Omental fat pad (tissue), 4 donors: ENCODE results near the gene RIN3. TPM values are rescaled to one million over a fixed set of nuclear protein-coding genes. Genes with fewer than 3 reads are reported as not detected.

Experiments
- ATAC-seq: fragments of 150-250 bp; one replicate; pipeline ENCODE4 v1.9.1; 2016; ENCODE audit warnings: mild to moderate bottlenecking, moderate library complexity; ENCODE audit not compliant: low FRiP score
- DNase-seq: peaks from one replicate; pipeline ENCODE4 v3.0.0-alpha.2; 2019; ENCODE audit warnings: low spot score
- CTCF ChIP-seq, 3 donors: fragments of 450-650 bp; IDR thresholded peaks; one replicate each; pipeline ENCODE4 v1.5.1; 2016 to 2017; ENCODE audit warnings: antibody characterized with exemption in 3 of 3, mild to moderate bottlenecking in 3 of 3, moderate library complexity in 2 of 3
- total RNA-seq, 4 donors: library from RNA; depleted of rRNA; stranded (reverse); fragments of >200 nt; gene quantifications; one replicate each; pipeline ENCODE4 v1.1.0, GENCODE V29; 2016

RIN3 gene
- total RNA-seq, 4 donors from 2014 or later = 11.6 to 36.3 (median 20.2) TPM

- ATAC-seq = no peak
- DNase-seq = no peak
Measured at GRCh38 chr14:92549859-92550230, 36.3 kb downstream of the RIN3 start.

GRCh38 chr14:92551044-92551841, 37.7 kb downstream of the RIN3 start:
- ATAC-seq = no peak
- DNase-seq = no peak
- TF ChIP-seq CTCF (IDR thresholded peaks at IDR 0.05) = no peak

More at GRCh38 chr14:92549859-92550230, 36.3 kb downstream of the RIN3 start:
- no peak for TF ChIP-seq CTCF (IDR thresholded peaks at IDR 0.05)

- DNase-seq (no peak), ATAC-seq (no peak)
- no peak for TF ChIP-seq CTCF (IDR thresholded peaks at IDR 0.05)
Measured at GRCh38 chr14:92552066-92552465, 38.5 kb downstream of the RIN3 start.

GRCh38 chr14:92553438-92553837, 39.9 kb downstream of the RIN3 start:
- ATAC-seq (no peak), DNase-seq (no peak)
- no peak for TF ChIP-seq CTCF (IDR thresholded peaks at IDR 0.05)

- ATAC-seq (no peak), DNase-seq (no peak)
- TF ChIP-seq CTCF (IDR thresholded peaks at IDR 0.05) = no peak
Measured at GRCh38 chr14:92555465-92556111, 42.0 kb downstream of the RIN3 start.

GRCh38 chr14:92556255-92556741, 42.7 kb downstream of the RIN3 start:
- no peak for ATAC-seq
- no peak for TF ChIP-seq CTCF (IDR thresholded peaks at IDR 0.05)
- DNase-seq = no peak
